Measurements from ENCODE around the gene ANKAR. TPM values are rescaled to one million over a fixed set of nuclear protein-coding genes. Genes with fewer than 3 reads are reported as not detected.

Gene ANKAR
- total and polyA plus RNA-seq, 2 of the 4 experiments (the other 2 are of a cell fraction) = 0.96 to 2.2 TPM

DNA sequence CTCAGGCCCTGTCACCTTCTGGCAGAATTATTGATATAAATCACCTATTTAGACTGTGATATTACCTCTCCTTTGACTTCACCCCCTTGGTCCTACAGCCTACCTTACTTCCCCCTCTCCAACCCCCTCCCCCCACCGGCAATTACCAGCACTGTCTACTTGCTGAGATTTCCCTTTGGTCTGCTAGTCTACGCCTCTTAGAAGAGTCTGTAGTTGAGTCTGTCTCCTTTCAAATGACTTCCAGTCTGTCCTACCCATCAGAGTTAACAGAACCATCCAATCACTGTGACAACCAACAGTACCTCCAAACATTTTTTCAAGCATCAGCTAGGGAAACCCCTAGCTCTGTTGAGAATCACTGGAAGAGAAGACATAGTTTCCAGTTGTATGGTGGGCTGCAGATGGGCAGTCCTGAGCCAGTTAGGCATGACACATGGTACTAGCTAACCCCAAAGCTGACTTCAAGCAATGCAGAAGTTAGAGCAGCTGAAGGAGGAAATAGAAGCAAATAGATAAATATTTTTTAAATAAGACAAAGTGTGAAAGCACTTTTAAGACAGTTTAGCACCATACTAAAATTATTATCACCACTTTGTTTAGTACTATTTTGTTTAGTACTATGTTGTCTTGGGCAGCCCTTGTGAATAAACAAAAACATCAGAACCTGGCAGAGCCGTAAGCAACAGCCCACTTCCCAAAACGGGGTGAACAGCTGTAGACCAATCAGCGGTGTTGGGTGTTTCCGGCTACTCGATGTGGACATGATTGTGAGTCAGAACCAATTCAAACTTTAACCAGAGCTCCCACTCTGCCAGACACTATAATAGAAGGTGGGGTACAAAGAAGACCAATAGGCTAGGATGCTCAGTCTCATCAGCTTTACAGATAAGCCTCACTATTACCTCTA, 15.9 kb upstream of the ANKAR start:
- DNase-seq (no peak), ATAC-seq (ENCODE audit: low read depth) (no peak)
- no peak overlapping the region for H2AK9ac ChIP-seq (replicated peaks; ENCODE audit: low read depth, low read length, poor library complexity)
- H2BK5ac ChIP-seq (ENCODE audit: low read depth, low read length, poor library complexity, severe bottlenecking) = no peak overlapping the region
- no CpG with 5 or more reads among the region's 7 CpGs for WGBS, 2 experiments (ENCODE audit: extremely low coverage in 2 of 2, insufficient read length in 1 of 2)
- ChIA-PET CTCF (interaction anchor here (0.8 kb wide), 1 partner anchor 8 kb away, joined by 4 read pairs; no protein-coding TSS in a partner anchor), POLR2A (ENCODE audit: unreplicated experiment) (no interaction called here)
- H3K9me3 ChIP-seq (ENCODE audit: control insufficient read depth, insufficient read depth, low read length) = no peaks in the 10 kb centered on the region
- no peak overlapping the region for H3K4me2 ChIP-seq (ENCODE audit: low read depth, low read length)
- H3K18ac ChIP-seq (ENCODE audit: low read depth, low read length) = no peak overlapping the region; the same call in 1 of the 2 replicates
- no peak overlapping the region for H2BK120ac ChIP-seq (ENCODE audit: low read depth, low read length)
- in situ Hi-C loops (cut with MboI; ENCODE audit: low sequenced_read_pairs) = no loop called here
- dilution Hi-C loops (cut with HindIII; ENCODE audit: low sequenced_read_pairs, unreplicated experiment) = no loop called here
- H3K56ac ChIP-seq (ENCODE audit: extremely low read depth, insufficient read depth, low read length) = no peak overlapping the region
- no peaks in the 10 kb centered on the region for H4K20me1 ChIP-seq (ENCODE audit: insufficient read depth, low read length)
- H3K4me3 ChIP-seq (ENCODE audit: insufficient read depth, low read depth, low read length) = no peak overlapping the region
- H3K14ac ChIP-seq (replicated peaks; ENCODE audit: low read depth, low read length) = no peak overlapping the region
- no peak overlapping the region for H4K5ac ChIP-seq (ENCODE audit: low read depth, low read length)
- H4K91ac ChIP-seq (ENCODE audit: insufficient read depth, low read depth, low read length) = no peak overlapping the region
- H3K23ac ChIP-seq (ENCODE audit: low read depth, low read length) = no peak overlapping the region
- no peaks in the 10 kb centered on the region for H3K36me3 ChIP-seq (ENCODE audit: control insufficient read depth, insufficient read depth, low read length)
- no peak overlapping the region for H2BK20ac ChIP-seq (ENCODE audit: low read depth, low read length)
- no peak overlapping the region for H2BK15ac ChIP-seq (ENCODE audit: low read depth, low read length)
- H3K79me1 ChIP-seq (ENCODE audit: low read depth in 1 of 2, low read length in 2 of 2) = peaks cover 9 to 19% of the 10 kb centered on the region in 2 experiments; a peak in 3 of 4 replicates
- H2AK5ac ChIP-seq (ENCODE audit: low read depth, low read length) = no peak overlapping the region
- H3K27ac ChIP-seq (ENCODE audit: insufficient read depth, low read length) = no peak overlapping the region
- BruUV-seq (replicated peaks) = no TSS peak
- 0 out of 4 replicates have a peak overlapping the region, but pooled peaks of 1 of the 2 experiments have one; percentile 17 for H4K8ac ChIP-seq (ENCODE audit: low read depth in 2 of 2, low read length in 2 of 2)
- H3K9me1 ChIP-seq (ENCODE audit: insufficient read depth, low read length) = peaks cover 2% of the 10 kb centered on the region; the same call in 1 of the 2 replicates
- H2AFZ ChIP-seq (replicated peaks; ENCODE audit: low read length, poor library complexity) = no peak overlapping the region
- no peaks in the 10 kb centered on the region; the same call in 1 of the 2 replicates for H3K27me3 ChIP-seq (ENCODE audit: control insufficient read depth, insufficient read depth, low read length)
- peaks cover 4% of the 10 kb centered on the region; the same call in 1 of the 2 replicates for H3K4me1 ChIP-seq (ENCODE audit: control insufficient read depth, insufficient read depth, low read length)
- no peak overlapping the region for H3K9ac ChIP-seq (ENCODE audit: low read depth, low read length)
- H3K4ac ChIP-seq (ENCODE audit: low read depth, low read length) = no peak overlapping the region
- intact Hi-C loops (cut with micrococcal nuclease) = loop anchor here (5.0 kb wide), 1 partner anchor 76 kb away; the partner anchor contains the start of gene SLC40A1
- TF ChIP-seq MXI1 (IDR thresholded peaks at IDR 0.05; ENCODE audit: borderline replicate concordance, low read depth, low read length) (no peak), RFX5 (IDR thresholded peaks at IDR 0.05; ENCODE audit: low read depth, low read length) (no peak)
- TF ChIP-seq, protein P1, sequence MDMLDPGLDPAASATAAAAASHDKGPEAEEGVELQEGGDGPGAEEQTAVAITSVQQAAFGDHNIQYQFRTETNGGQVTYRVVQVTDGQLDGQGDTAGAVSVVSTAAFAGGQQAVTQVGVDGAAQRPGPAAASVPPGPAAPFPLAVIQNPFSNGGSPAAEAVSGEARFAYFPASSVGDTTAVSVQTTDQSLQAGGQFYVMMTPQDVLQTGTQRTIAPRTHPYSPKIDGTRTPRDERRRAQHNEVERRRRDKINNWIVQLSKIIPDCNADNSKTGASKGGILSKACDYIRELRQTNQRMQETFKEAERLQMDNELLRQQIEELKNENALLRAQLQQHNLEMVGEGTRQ (IDR thresholded peaks at IDR 0.05; ENCODE audit: low read depth, low read length) = no peak

Measured in IMR-90 (cell line).